ENCODE results near the gene UBE3B.

UBE3B gene

GRCh38 chr12:109475121-109475520 is 2.3 kb upstream of the UBE3B start:
- DNase-seq (ENCODE audit: low spot score) = no peak

- DNase-seq (ENCODE audit: low spot score) = peak; percentile 5
Measured at GRCh38 chr12:109475993-109476806, 1.2 kb upstream of the UBE3B start.

GRCh38 chr12:109476807-109477184 is 638 bp upstream of the UBE3B start:
- DNase-seq (ENCODE audit: low spot score) = no peak

- no peak for DNase-seq (ENCODE audit: low spot score)
Measured at GRCh38 chr12:109477963-109478315, 505 bp downstream of the UBE3B start.

GRCh38 chr12:109479761-109480160 is 2.3 kb downstream of the UBE3B start:
- DNase-seq (ENCODE audit: low spot score) = no peak

GRCh38 chr12:109480356-109480755 is 2.9 kb downstream of the UBE3B start:
- no peak for DNase-seq (ENCODE audit: low spot score)

GRCh38 chr12:109481863-109482262 is 4.4 kb downstream of the UBE3B start:
- DNase-seq (ENCODE audit: low spot score) = no peak

GRCh38 chr12:109482491-109482890 is 5.1 kb downstream of the UBE3B start:
- DNase-seq (ENCODE audit: low spot score) = no peak

GRCh38 chr12:109482894-109483293 is 5.5 kb downstream of the UBE3B start:
- no peak for DNase-seq (ENCODE audit: low spot score)

GRCh38 chr12:109483346-109483745 is 5.9 kb downstream of the UBE3B start:
- no peak for DNase-seq (ENCODE audit: low spot score)

- no peak for DNase-seq (ENCODE audit: low spot score)
Measured at GRCh38 chr12:109485201-109485600, 7.8 kb downstream of the UBE3B start.

- no peak for DNase-seq (ENCODE audit: low spot score)
Measured at GRCh38 chr12:109487181-109488050, 10.0 kb downstream of the UBE3B start.

GRCh38 chr12:109488051-109488665 is 10.7 kb downstream of the UBE3B start:
- DNase-seq (ENCODE audit: low spot score) = no peak

- DNase-seq (ENCODE audit: low spot score) = no peak
Measured at GRCh38 chr12:109489016-109489954, 11.9 kb downstream of the UBE3B start.

- DNase-seq (ENCODE audit: low spot score) = no peak
Measured at GRCh38 chr12:109489955-109490565, 12.6 kb downstream of the UBE3B start.

- no peak for DNase-seq (ENCODE audit: low spot score)
Measured at GRCh38 chr12:109491671-109492070, 14.2 kb downstream of the UBE3B start.

GRCh38 chr12:109492371-109492770 is 14.9 kb downstream of the UBE3B start:
- no peak for DNase-seq (ENCODE audit: low spot score)

- no peak for DNase-seq (ENCODE audit: low spot score)
Measured at GRCh38 chr12:109493090-109493489, 15.7 kb downstream of the UBE3B start.

GRCh38 chr12:109493938-109494337 is 16.5 kb downstream of the UBE3B start:
- no peak for DNase-seq (ENCODE audit: low spot score)

- no peak for DNase-seq (ENCODE audit: low spot score)
Measured at GRCh38 chr12:109494348-109494881, 17.0 kb downstream of the UBE3B start.

- DNase-seq (ENCODE audit: low spot score) = no peak
Measured at GRCh38 chr12:109495012-109495411, 17.6 kb downstream of the UBE3B start.
